Body of pancreas (tissue), 4 donors: ENCODE measurements around the gene SRMS. TPM values are rescaled to one million over a fixed set of nuclear protein-coding genes. Genes with fewer than 3 reads are reported as not detected.
A peak's percentile ranks its signal among the peaks of the same experiment; 100 is the strongest.

Source experiments
- ATAC-seq: fragments of 150-250 bp; one replicate; pipeline ENCODE4 v1.9.1; 2016
- DNase-seq, 4 donors: peaks; one replicate each; pipeline ENCODE4 v3.0.0-alpha.2; 2019
- H3K27ac ChIP-seq, 4 donors: fragments of 200-600 bp; sonication (generic); 1 replicate in 3 of 4; 2 replicates in 1 of 4; pipeline versions ENCODE4 v1.5.1 to v1.6.1; 2016 to 2019; ENCODE audit warnings: mild to moderate bottlenecking in 1 of 4, mixed read lengths in 1 of 4, moderate library complexity in 1 of 4
- H3K27me3 ChIP-seq, 2 donors: fragments of 200-600 bp; sonication (generic); one replicate each; pipeline ENCODE4 v1.6.0; 2016; ENCODE audit warnings: mild to moderate bottlenecking in 1 of 2
- H3K36me3 ChIP-seq, 2 donors: fragments of 200-600 bp; sonication (generic); replicated peaks in 1 of 2; 2 replicates each; pipeline ENCODE4 v1.5.1; 2016; ENCODE audit warnings: low read depth in 2 of 2; ENCODE audit not compliant: insufficient read depth in 1 of 2
- H3K4me1 ChIP-seq: fragments of 200-600 bp; sonication (generic); one replicate; pipeline ENCODE4 v1.6.0; 2016
- H3K4me3 ChIP-seq, 2 donors: fragments of 200-600 bp; sonication (generic); 1 replicate in 1 of 2; 2 replicates in 1 of 2; pipeline ENCODE4 v1.5.1; 2016 to 2019
- H3K9me3 ChIP-seq, 3 donors: fragments of 200-600 bp; sonication (generic); 1 replicate in 2 of 3; 2 replicates in 1 of 3; pipeline ENCODE4 v1.5.1; 2016
- CTCF ChIP-seq, 7 experiments: fragments of 450-650 bp in 4 of 7; fragments of 200-600 bp in 3 of 7; sonication (generic) in 3 of 7; IDR thresholded peaks; one replicate each; pipeline ENCODE4 v1.5.1; 2016 to 2019; ENCODE audit warnings: antibody characterized with exemption in 7 of 7
- POLR2A ChIP-seq, 3 donors: fragments of 450-650 bp; IDR thresholded peaks; one replicate each; pipeline ENCODE4 v1.6.1; 2016; ENCODE audit warnings: antibody characterized with exemption in 3 of 3, mild to moderate bottlenecking in 2 of 3
- WGBS, 2 donors: methylation state at CpG; one replicate each; pipeline ENCODE4 v1.1.5; 2017; 5-methylcytosine and 5-hydroxymethylcytosine counted together
- intact Hi-C: fragments of 100-400 bp; cut with DNase I; formaldehyde crosslinking; loops from one replicate; pipeline ENCODE4 v1.15.1; 2023
- total RNA-seq, 2 donors: library from RNA; depleted of rRNA; stranded (reverse); fragments of >200 nt; gene quantifications; one replicate each; pipeline ENCODE4 v1.1.0, GENCODE V29; 2016

The SRMS gene
- total RNA-seq, 2 donors from 2014 or later, result not detected

- peaks cover 13% of the 10 kb centered on the region for H3K4me1 ChIP-seq
- no peak overlapping the region for H3K27ac ChIP-seq
- ATAC-seq, result no peak
- no peaks in the 10 kb centered on the region for H3K36me3 ChIP-seq
- no peaks in the 10 kb centered on the region for H3K9me3 ChIP-seq
- no peak overlapping the region for H3K4me3 ChIP-seq
- WGBS, 2 donors, result 75 to 96% methylated on average over 19 to 38 of the region's 43 CpGs
- no peak for TF ChIP-seq POLR2A (IDR thresholded peaks at IDR 0.05)
- intact Hi-C loops, result no loop called here
- DNase-seq, result no peak
- no peaks in the 10 kb centered on the region for H3K27me3 ChIP-seq
Observed at GRCh38 chr20:63568170-63568981, 20.8 kb upstream of the SRMS start.

- 77 to 91% methylated on average over 18 to 37 of the region's 37 CpGs for WGBS, 2 donors
- DNase-seq, result peak in 1 of 4 donors; percentile 58
- Histone ChIP-seq H3K9me3 (no peaks in the 10 kb centered on the region), H3K4me3 (no peak overlapping the region), H3K27ac (no peak overlapping the region), H3K27me3 (no peaks in the 10 kb centered on the region), H3K36me3 (no peaks in the 10 kb centered on the region), H3K4me1 (peaks cover 6% of the 10 kb centered on the region)
- TF ChIP-seq CTCF (IDR thresholded peaks at IDR 0.05), result no peak
- TF ChIP-seq POLR2A (IDR thresholded peaks at IDR 0.05), result no peak
- no peak for ATAC-seq
- intact Hi-C loops, result no loop called here
Observed at GRCh38 chr20:63567386-63568169, 20.0 kb upstream of the SRMS start.

GRCh38 chr20:63567136-63567385 is 19.5 kb upstream of the SRMS start:
- Histone ChIP-seq H3K4me3 (no peak overlapping the region), H3K4me1 (peaks cover 6% of the 10 kb centered on the region), H3K27ac (no peak overlapping the region), H3K9me3 (no peaks in the 10 kb centered on the region), H3K36me3 (no peaks in the 10 kb centered on the region), H3K27me3 (no peaks in the 10 kb centered on the region)
- intact Hi-C loops, result no loop called here
- TF ChIP-seq POLR2A (IDR thresholded peaks at IDR 0.05) (no peak), CTCF (IDR thresholded peaks at IDR 0.05) (no peak)
- WGBS, 2 donors, result 65 to 96% methylated on average over 14 to 15 of the region's 22 CpGs
- DNase-seq (no peak), ATAC-seq (no peak)

- WGBS, 2 donors, result 67 to 91% methylated on average over 23 to 43 of the region's 46 CpGs
- DNase-seq, result peak; percentile 45 to 70 (median 60)
Observed at GRCh38 chr20:63566395-63567135, 19.0 kb upstream of the SRMS start.

More at GRCh38 chr20:63566395-63567135, 19.0 kb upstream of the SRMS start:
- Histone ChIP-seq H3K27ac (no peak overlapping the region), H3K4me1 (peaks cover 6% of the 10 kb centered on the region), H3K36me3 (no peaks in the 10 kb centered on the region), H3K27me3 (no peaks in the 10 kb centered on the region), H3K4me3 (no peak overlapping the region), H3K9me3 (no peaks in the 10 kb centered on the region)
- peak; percentile 26 for ATAC-seq
- TF ChIP-seq POLR2A (IDR thresholded peaks at IDR 0.05) (no peak), CTCF (IDR thresholded peaks at IDR 0.05) (no peak)
- intact Hi-C loops, result no loop called here
